Measurements from ENCODE around the gene CRYGD. TPM values are rescaled to one million over a fixed set of nuclear protein-coding genes. Genes with fewer than 3 reads are reported as not detected.
A peak's percentile ranks its signal among the peaks of the same experiment; 100 is the strongest.

The CRYGD gene
- polyA plus RNA-seq, 3 donors = not detected

DNA sequence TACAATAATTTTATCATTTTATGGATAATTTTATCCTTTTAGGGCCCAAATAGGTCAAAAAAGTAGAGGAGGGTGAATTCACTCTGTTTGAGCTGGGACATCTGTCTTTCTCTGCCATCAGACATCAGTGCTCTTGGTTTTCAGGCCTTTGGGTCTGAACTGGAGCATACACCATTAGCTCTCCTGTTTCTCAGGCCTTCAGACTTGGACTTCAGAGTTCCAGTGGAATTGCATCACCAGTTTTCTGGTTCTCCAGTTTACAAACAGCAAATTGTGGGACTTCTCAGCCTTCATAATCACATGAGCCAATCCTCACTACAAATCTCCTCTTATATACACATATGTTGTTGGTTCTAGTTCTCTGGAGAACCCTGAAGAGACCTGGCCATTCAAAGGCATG lies 33.9 kb downstream of the CRYGD start:
- no peak overlapping the region for H2AFZ ChIP-seq (ENCODE audit: insufficient read depth, low read depth, low read length, poor library complexity, severe bottlenecking)
- no peak overlapping the region for H3K4me2 ChIP-seq (replicated peaks; ENCODE audit: extremely low read depth, low read length, poor library complexity, severe bottlenecking)
- intact Hi-C loops (cut with micrococcal nuclease) = no loop called here
- peaks cover 4 to 6% of the 10 kb centered on the region in 2 donors for H3K4me1 ChIP-seq (ENCODE audit: control insufficient read depth in 1 of 2, insufficient read depth in 2 of 2, low read length in 2 of 2)
- no peaks in the 10 kb centered on the region for H3K79me2 ChIP-seq (ENCODE audit: insufficient read depth, low read length)
- Mint-ChIP-seq H3K4me3 (no peak overlapping the region), H3K4me1 (peaks cover 29% of the 10 kb centered on the region), H3K27me3 (ENCODE audit: low read depth in 3 of 3) (peaks cover 0 to 2% (median 0%) of the 10 kb centered on the region in 3 donors), H3K36me3 (no peaks in the 10 kb centered on the region), H3K27ac (peak overlapping the region in 1 of 7 donors; percentile 35), H3K9me3 (peaks cover 0 to 13% (median 5%) of the 10 kb centered on the region in 7 donors)
- no peak overlapping the region for H3K9ac ChIP-seq (ENCODE audit: insufficient read depth, low read length, poor library complexity, severe bottlenecking)
- H3K9me3 ChIP-seq (replicated peaks in 1 of 2; ENCODE audit: control insufficient read depth in 1 of 2, insufficient read depth in 1 of 2, low read length in 2 of 2) = peaks cover 0 to 3% of the 10 kb centered on the region in 2 donors
- H3K27me3 ChIP-seq (ENCODE audit: control insufficient read depth in 2 of 2, insufficient read depth in 2 of 2, low read length in 2 of 2) = no peaks in the 10 kb centered on the region
- no peak overlapping the region for H3K4me3 ChIP-seq (replicated peaks in 1 of 3; ENCODE audit: low read depth in 2 of 3, low read length in 3 of 3)
- TF ChIP-seq, protein P1, sequence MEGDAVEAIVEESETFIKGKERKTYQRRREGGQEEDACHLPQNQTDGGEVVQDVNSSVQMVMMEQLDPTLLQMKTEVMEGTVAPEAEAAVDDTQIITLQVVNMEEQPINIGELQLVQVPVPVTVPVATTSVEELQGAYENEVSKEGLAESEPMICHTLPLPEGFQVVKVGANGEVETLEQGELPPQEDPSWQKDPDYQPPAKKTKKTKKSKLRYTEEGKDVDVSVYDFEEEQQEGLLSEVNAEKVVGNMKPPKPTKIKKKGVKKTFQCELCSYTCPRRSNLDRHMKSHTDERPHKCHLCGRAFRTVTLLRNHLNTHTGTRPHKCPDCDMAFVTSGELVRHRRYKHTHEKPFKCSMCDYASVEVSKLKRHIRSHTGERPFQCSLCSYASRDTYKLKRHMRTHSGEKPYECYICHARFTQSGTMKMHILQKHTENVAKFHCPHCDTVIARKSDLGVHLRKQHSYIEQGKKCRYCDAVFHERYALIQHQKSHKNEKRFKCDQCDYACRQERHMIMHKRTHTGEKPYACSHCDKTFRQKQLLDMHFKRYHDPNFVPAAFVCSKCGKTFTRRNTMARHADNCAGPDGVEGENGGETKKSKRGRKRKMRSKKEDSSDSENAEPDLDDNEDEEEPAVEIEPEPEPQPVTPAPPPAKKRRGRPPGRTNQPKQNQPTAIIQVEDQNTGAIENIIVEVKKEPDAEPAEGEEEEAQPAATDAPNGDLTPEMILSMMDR (IDR thresholded peaks at IDR 0.05) = no peak
- no peaks in the 10 kb centered on the region for H3K36me3 ChIP-seq (replicated peaks in 1 of 2; ENCODE audit: control insufficient read depth in 1 of 2, insufficient read depth in 2 of 2, low read length in 2 of 2)
- DNase-seq = no peak
- no peaks in the 10 kb centered on the region for H4K20me1 ChIP-seq (ENCODE audit: insufficient read depth, low read length)
- no peak overlapping the region for H3K27ac ChIP-seq (ENCODE audit: low read depth in 1 of 2, low read length in 2 of 2)

DNA sequence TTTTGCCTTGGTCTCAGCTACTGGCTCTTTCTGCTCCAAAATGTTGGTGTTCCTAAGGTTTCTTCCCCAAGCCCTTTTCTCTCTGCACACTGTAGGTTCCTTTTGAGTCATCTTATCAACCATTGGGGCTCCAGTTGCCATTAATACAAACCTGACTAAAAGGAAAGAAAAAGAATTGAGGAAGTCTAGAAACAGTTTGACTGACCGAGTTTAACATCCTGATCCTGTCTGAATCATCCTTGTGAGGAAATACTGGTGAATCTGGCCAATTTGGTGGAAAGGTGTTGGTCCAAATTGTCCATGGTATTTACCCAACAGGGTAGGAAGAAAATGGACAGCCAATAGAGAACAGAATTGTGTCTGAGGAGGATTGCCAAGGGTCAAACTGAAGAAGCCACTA lies 38.3 kb downstream of the CRYGD start:
- Histone ChIP-seq H2AFZ (ENCODE audit: insufficient read depth, low read depth, low read length, poor library complexity, severe bottlenecking) (no peak overlapping the region), H3K9me3 (replicated peaks in 1 of 2; ENCODE audit: control insufficient read depth in 1 of 2, insufficient read depth in 1 of 2, low read length in 2 of 2) (peaks cover 0 to 3% of the 10 kb centered on the region in 2 donors), H3K4me1 (ENCODE audit: control insufficient read depth in 1 of 2, insufficient read depth in 2 of 2, low read length in 2 of 2) (peaks cover 4 to 6% of the 10 kb centered on the region in 2 donors), H3K4me2 (replicated peaks; ENCODE audit: extremely low read depth, low read length, poor library complexity, severe bottlenecking) (no peak overlapping the region), H3K27ac (ENCODE audit: low read depth in 1 of 2, low read length in 2 of 2) (no peak overlapping the region), H3K36me3 (replicated peaks in 1 of 2; ENCODE audit: control insufficient read depth in 1 of 2, insufficient read depth in 2 of 2, low read length in 2 of 2) (no peaks in the 10 kb centered on the region), H3K27me3 (ENCODE audit: control insufficient read depth in 2 of 2, insufficient read depth in 2 of 2, low read length in 2 of 2) (no peaks in the 10 kb centered on the region), H3K9ac (ENCODE audit: insufficient read depth, low read length, poor library complexity, severe bottlenecking) (no peak overlapping the region), H3K79me2 (ENCODE audit: insufficient read depth, low read length) (no peaks in the 10 kb centered on the region), H4K20me1 (ENCODE audit: insufficient read depth, low read length) (no peaks in the 10 kb centered on the region), H3K4me3 (replicated peaks in 1 of 3; ENCODE audit: low read depth in 2 of 3, low read length in 3 of 3) (no peak overlapping the region)
- no peaks in the 10 kb centered on the region for H3K27me3 Mint-ChIP-seq (ENCODE audit: low read depth in 3 of 3)
- H3K27ac Mint-ChIP-seq = no peak overlapping the region
- peaks cover 14% of the 10 kb centered on the region for H3K4me1 Mint-ChIP-seq
- TF ChIP-seq, protein P1 (IDR thresholded peaks at IDR 0.05) = no peak
- no peak overlapping the region for H3K4me3 Mint-ChIP-seq
- intact Hi-C loops (cut with micrococcal nuclease) = no loop called here
- H3K36me3 Mint-ChIP-seq = peaks cover 0 to 3% of the 10 kb centered on the region in 2 donors
- 0% methylated on average over 1 of the region's 1 CpG for WGBS (ENCODE audit: insufficient coverage)
- H3K9me3 Mint-ChIP-seq = peaks cover 0 to 12% (median 3%) of the 10 kb centered on the region in 7 donors
- peak in 2 of 3 donors; percentile 1 to 30 for DNase-seq
